Vagina (tissue), 2 donors: Measurements from ENCODE around the gene ADCY1. TPM values are rescaled to one million over a fixed set of nuclear protein-coding genes. Genes with fewer than 3 reads are reported as not detected.
"Not testable (repeated sequence)": the region's sequence is repeated elsewhere in the genome, so short reads cannot be mapped to it uniquely, and the experiment has no call there.

Experiments
- DNase-seq, 2 donors: peaks; one replicate each; pipeline ENCODE4 v3.0.0-alpha.2; 2017; ENCODE audit errors: extremely low spot score in 2 of 2
- H3K27ac ChIP-seq: fragments of 200-600 bp; sonication (generic); one replicate; pipeline ENCODE4 v1.5.1; 2019
- H3K27me3 ChIP-seq: fragments of 200-600 bp; sonication (generic); one replicate; pipeline ENCODE4 v1.5.1; 2019
- H3K36me3 ChIP-seq, 2 donors: fragments of 200-600 bp; sonication (generic); one replicate each; pipeline ENCODE4 v1.5.1; 2017 to 2019
- H3K4me1 ChIP-seq: fragments of 200-600 bp; sonication (generic); one replicate; pipeline ENCODE4 v1.5.1; 2019
- H3K4me3 ChIP-seq, 2 donors: fragments of 200-600 bp; sonication (generic); 1 replicate in 1 of 2; 2 replicates in 1 of 2; pipeline ENCODE4 v1.5.1; 2016 to 2019
- H3K9me3 ChIP-seq: fragments of 200-600 bp; sonication (generic); one replicate; pipeline ENCODE4 v1.5.1; 2019
- CTCF ChIP-seq, 3 experiments: fragments of 450-650 bp in 2 of 3; fragments of 200-600 bp in 1 of 3; sonication (generic) in 1 of 3; IDR thresholded peaks; one replicate each; pipeline ENCODE4 v1.5.1; 2017 to 2019; ENCODE audit warnings: antibody characterized with exemption in 3 of 3, mild to moderate bottlenecking in 2 of 3, moderate library complexity in 2 of 3
- POLR2A ChIP-seq, 2 donors: fragments of 450-650 bp; IDR thresholded peaks; one replicate each; pipeline ENCODE4 v1.6.1; 2017; ENCODE audit warnings: antibody characterized with exemption in 2 of 2, mild to moderate bottlenecking in 2 of 2, moderate library complexity in 2 of 2
- POLR2AphosphoS5 ChIP-seq, 2 donors: sonication (generic); formaldehyde crosslinking; IDR thresholded peaks; one replicate each; pipeline ENCODE4 v1.9.0; 2017; ENCODE audit warnings: antibody characterized with exemption in 2 of 2, mild to moderate bottlenecking in 2 of 2, low read depth in 1 of 2; ENCODE audit not compliant: insufficient read depth in 1 of 2
- intact Hi-C: fragments of 100-400 bp; cut with DNase I; formaldehyde crosslinking; loops from one replicate; pipeline ENCODE4 v1.15.1; 2023
- total RNA-seq: library from RNA; depleted of rRNA; stranded (reverse); fragments of >200 nt; gene quantifications from one replicate; pipeline ENCODE4 v1.2.3, GENCODE V29; 2016

ADCY1 gene
- total RNA-seq = 2.5 TPM

DNA sequence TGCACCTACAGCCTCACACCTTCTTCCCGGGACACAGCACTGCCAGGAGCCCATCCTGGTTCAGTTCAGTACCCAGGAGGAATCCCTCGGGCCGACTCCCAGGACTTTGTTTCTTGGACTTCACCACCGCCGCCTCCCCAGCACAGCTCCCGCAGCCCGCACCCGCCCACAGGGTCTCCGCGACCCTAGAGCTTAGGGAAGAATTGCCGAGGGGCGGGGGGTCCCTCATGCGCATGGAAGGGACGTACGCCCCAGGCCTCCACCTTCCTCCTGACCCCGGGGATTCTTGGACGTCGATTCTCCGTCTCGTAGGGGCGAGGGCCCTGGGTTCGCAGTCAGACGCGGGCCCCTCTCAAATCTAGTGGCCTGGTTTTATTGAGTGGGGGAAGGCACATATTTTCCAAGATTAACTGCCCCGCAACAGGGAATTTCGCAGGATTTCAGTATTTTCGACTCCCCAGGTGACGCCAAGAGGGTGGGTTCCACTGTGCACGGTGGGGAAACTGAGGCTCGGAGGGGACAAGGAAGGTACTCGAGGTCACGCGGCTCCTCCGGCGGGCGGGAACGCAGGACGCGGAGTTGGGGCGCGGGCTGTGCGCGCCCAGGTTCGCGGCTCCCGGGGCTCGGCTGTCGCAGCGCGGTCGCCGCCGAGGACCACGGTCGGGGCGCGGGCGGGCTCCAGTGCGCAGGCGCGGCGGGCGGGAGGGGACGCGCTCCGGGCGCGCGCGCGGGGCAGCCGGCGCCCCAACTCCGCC is at the start of gene ADCY1:
Gene ADCY1 (plus strand): TSS at position 708 of the 755 bp plus-strand sequence. CDS start 176 bp downstream, outside the sequence.
- H3K27me3 ChIP-seq = no peaks in the 10 kb centered on the region
- no peaks in the 10 kb centered on the region for H3K36me3 ChIP-seq
- H3K27ac ChIP-seq = no peak within 1 kb of the TSS

GRCh38 chr7:45524445-45524844 is 49.7 kb upstream of the ADCY1 start:
- intact Hi-C loops = no loop called here
- TF ChIP-seq POLR2AphosphoS5 (IDR thresholded peaks at IDR 0.05; ENCODE audit: insufficient read depth in 1 of 2, low read depth in 1 of 2) (no peak), CTCF (IDR thresholded peaks at IDR 0.05) (no peak), POLR2A (IDR thresholded peaks at IDR 0.05) (no peak)
- Histone ChIP-seq H3K36me3 (no peaks in the 10 kb centered on the region), H3K27me3 (no peaks in the 10 kb centered on the region), H3K9me3 (no peaks in the 10 kb centered on the region), H3K4me1 (no peaks in the 10 kb centered on the region), H3K27ac (no peak overlapping the region), H3K4me3 (no peak overlapping the region)
- DNase-seq = no peak

More for the DNA sequence above, at the start of gene ADCY1:
- DNase-seq = no peak
- Histone ChIP-seq H3K4me1 (peaks cover 19% of the 10 kb centered on the region), H3K9me3 (no peaks in the 10 kb centered on the region), H3K4me3 (peak within 1 kb of the TSS; percentile 53 to 54)
- intact Hi-C loops = no loop called here
- no peak for TF ChIP-seq POLR2AphosphoS5 (IDR thresholded peaks at IDR 0.05; ENCODE audit: insufficient read depth in 1 of 2, low read depth in 1 of 2)
- TF ChIP-seq POLR2A (IDR thresholded peaks at IDR 0.05) = no peak
- TF ChIP-seq CTCF (IDR thresholded peaks at IDR 0.05) = no peak

DNA sequence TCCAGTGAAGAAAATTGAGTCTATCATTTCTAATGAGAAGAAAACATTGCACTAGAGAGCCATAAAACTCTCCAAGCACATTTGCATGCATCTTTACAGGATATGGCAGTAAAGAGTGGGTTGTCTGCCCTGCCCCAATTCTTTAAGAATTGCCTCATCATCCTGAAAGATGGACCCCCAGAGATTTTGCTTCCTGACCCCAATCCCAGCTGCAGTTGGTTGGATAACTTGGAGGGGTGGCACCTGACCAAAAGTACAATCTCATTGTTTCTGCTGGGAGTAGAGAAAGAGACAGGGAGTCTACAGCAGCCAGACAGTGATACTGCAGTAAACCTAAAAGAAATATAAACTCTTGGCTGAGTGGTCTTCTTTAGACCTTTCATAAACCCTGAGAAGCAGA is 49.1 kb upstream of the ADCY1 start:
- Histone ChIP-seq H3K36me3 (no peaks in the 10 kb centered on the region), H3K27ac (no peak overlapping the region), H3K27me3 (no peaks in the 10 kb centered on the region), H3K4me3 (no peak overlapping the region), H3K4me1 (no peaks in the 10 kb centered on the region), H3K9me3 (no peaks in the 10 kb centered on the region)
- intact Hi-C loops = no loop called here
- TF ChIP-seq POLR2AphosphoS5 (IDR thresholded peaks at IDR 0.05; ENCODE audit: insufficient read depth in 1 of 2, low read depth in 1 of 2) (no peak), POLR2A (IDR thresholded peaks at IDR 0.05) (no peak), CTCF (IDR thresholded peaks at IDR 0.05) (no peak)
- DNase-seq = no peak

- H3K4me1 ChIP-seq = no peaks in the 10 kb centered on the region
- H3K9me3 ChIP-seq = no peaks in the 10 kb centered on the region
- no peak overlapping the region for H3K27ac ChIP-seq
- H3K27me3 ChIP-seq = no peaks in the 10 kb centered on the region
- no peak overlapping the region for H3K4me3 ChIP-seq
- H3K36me3 ChIP-seq = no peaks in the 10 kb centered on the region
- DNase-seq = no peak
- intact Hi-C loops = no loop called here
- TF ChIP-seq CTCF (IDR thresholded peaks at IDR 0.05) (no peak), POLR2A (IDR thresholded peaks at IDR 0.05) (no peak), POLR2AphosphoS5 (IDR thresholded peaks at IDR 0.05; ENCODE audit: insufficient read depth in 1 of 2, low read depth in 1 of 2) (no peak)
Observed at GRCh38 chr7:45543473-45543872, 30.7 kb upstream of the ADCY1 start.

GRCh38 chr7:45545105-45545710 is 29.0 kb upstream of the ADCY1 start:
- intact Hi-C loops, H3K4me1 ChIP-seq, H3K36me3 ChIP-seq, H3K27me3 ChIP-seq, DNase-seq, H3K9me3 ChIP-seq, H3K4me3 ChIP-seq, H3K27ac ChIP-seq: not testable (repeated sequence)

DNA sequence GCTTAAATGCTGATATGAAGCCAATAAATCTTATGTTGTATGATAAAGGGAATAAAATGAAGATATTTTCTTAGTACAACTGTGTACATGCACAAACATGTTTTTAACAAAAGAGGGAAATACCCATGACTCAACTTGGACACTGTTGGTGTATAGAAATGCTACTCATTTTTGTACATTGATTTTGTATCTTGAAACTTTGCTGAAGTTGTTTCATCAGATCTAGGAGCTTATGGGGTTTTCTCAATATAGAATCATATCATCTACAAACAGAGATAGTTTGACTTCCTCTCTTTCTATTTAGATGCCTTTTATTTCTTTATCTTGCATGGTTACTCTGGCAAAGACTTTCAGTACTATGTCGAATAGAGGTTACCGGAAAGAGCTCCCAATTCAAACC is 25.3 kb upstream of the ADCY1 start:
- H3K27ac ChIP-seq, DNase-seq, H3K36me3 ChIP-seq, H3K27me3 ChIP-seq, intact Hi-C loops, H3K4me3 ChIP-seq, H3K9me3 ChIP-seq, H3K4me1 ChIP-seq: not testable (repeated sequence)
